Esophagus squamous epithelium (tissue), 4 donors: ENCODE data around the gene COPS3.

Experiments
- CTCF ChIP-seq, 6 experiments: fragments of 450-650 bp in 4 of 6; fragments of 200-600 bp in 2 of 6; sonication (generic) in 2 of 6; IDR thresholded peaks; one replicate each; pipeline ENCODE4 v1.5.1; 2016 to 2019; ENCODE audit warnings: antibody characterized with exemption in 6 of 6, mild to moderate bottlenecking in 4 of 6, moderate library complexity in 4 of 6
- POLR2A ChIP-seq, 4 donors: fragments of 450-650 bp; IDR thresholded peaks; one replicate each; pipeline ENCODE4 v1.6.1; 2017; ENCODE audit warnings: antibody characterized with exemption in 4 of 4, mild to moderate bottlenecking in 4 of 4, moderate library complexity in 3 of 4

- TF ChIP-seq CTCF (IDR thresholded peaks at IDR 0.05) (no peak), POLR2A (IDR thresholded peaks at IDR 0.05) (no peak)
Observed at GRCh38 chr17:17204041-17204591, 76.9 kb downstream of the COPS3 start.
